ENCODE data around the gene MORN3.

The MORN3 gene

DNA sequence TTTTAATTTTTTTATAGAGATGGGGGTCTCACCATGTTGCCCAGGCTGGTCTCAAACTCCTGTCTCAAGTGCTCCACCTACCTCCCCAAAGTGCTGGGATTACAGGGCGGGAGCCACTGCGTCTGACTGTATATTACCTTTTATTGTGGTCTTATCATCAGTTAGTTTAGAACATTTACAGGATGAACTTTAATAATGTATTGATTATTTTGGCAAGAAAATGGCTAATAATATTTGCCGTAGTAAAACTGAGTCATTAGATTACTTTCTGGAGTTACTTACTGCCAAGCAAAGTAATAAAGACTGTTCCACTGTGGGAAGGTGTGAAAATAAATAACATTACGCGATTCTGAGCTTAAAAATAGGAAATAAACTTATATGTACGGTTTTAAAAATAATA lies 66.7 kb downstream of the MORN3 start:
- TF ChIP-seq TCF12 (IDR thresholded peaks at IDR 0.05; ENCODE audit: low read depth) = no peak
- TF ChIP-seq, protein P1, sequence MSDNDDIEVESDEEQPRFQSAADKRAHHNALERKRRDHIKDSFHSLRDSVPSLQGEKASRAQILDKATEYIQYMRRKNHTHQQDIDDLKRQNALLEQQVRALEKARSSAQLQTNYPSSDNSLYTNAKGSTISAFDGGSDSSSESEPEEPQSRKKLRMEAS (IDR thresholded peaks at IDR 0.05) = no peak
- TF ChIP-seq ZBTB7A (IDR thresholded peaks at IDR 0.05; ENCODE audit: low read depth) = no peak
- no peak for TF ChIP-seq CEBPB (IDR thresholded peaks at IDR 0.05)
- TF ChIP-seq, protein P2, sequence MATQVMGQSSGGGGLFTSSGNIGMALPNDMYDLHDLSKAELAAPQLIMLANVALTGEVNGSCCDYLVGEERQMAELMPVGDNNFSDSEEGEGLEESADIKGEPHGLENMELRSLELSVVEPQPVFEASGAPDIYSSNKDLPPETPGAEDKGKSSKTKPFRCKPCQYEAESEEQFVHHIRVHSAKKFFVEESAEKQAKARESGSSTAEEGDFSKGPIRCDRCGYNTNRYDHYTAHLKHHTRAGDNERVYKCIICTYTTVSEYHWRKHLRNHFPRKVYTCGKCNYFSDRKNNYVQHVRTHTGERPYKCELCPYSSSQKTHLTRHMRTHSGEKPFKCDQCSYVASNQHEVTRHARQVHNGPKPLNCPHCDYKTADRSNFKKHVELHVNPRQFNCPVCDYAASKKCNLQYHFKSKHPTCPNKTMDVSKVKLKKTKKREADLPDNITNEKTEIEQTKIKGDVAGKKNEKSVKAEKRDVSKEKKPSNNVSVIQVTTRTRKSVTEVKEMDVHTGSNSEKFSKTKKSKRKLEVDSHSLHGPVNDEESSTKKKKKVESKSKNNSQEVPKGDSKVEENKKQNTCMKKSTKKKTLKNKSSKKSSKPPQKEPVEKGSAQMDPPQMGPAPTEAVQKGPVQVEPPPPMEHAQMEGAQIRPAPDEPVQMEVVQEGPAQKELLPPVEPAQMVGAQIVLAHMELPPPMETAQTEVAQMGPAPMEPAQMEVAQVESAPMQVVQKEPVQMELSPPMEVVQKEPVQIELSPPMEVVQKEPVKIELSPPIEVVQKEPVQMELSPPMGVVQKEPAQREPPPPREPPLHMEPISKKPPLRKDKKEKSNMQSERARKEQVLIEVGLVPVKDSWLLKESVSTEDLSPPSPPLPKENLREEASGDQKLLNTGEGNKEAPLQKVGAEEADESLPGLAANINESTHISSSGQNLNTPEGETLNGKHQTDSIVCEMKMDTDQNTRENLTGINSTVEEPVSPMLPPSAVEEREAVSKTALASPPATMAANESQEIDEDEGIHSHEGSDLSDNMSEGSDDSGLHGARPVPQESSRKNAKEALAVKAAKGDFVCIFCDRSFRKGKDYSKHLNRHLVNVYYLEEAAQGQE (IDR thresholded peaks at IDR 0.05; ENCODE audit: low read depth) = no peak
- no peak for TF ChIP-seq FOXM1 (IDR thresholded peaks at IDR 0.05; ENCODE audit: borderline replicate concordance, low read depth)
- TF ChIP-seq TAF1 (IDR thresholded peaks at IDR 0.05; ENCODE audit: low read depth) = no peak
- TF ChIP-seq CREB1 (IDR thresholded peaks at IDR 0.05; ENCODE audit: low read depth) = no peak

DNA sequence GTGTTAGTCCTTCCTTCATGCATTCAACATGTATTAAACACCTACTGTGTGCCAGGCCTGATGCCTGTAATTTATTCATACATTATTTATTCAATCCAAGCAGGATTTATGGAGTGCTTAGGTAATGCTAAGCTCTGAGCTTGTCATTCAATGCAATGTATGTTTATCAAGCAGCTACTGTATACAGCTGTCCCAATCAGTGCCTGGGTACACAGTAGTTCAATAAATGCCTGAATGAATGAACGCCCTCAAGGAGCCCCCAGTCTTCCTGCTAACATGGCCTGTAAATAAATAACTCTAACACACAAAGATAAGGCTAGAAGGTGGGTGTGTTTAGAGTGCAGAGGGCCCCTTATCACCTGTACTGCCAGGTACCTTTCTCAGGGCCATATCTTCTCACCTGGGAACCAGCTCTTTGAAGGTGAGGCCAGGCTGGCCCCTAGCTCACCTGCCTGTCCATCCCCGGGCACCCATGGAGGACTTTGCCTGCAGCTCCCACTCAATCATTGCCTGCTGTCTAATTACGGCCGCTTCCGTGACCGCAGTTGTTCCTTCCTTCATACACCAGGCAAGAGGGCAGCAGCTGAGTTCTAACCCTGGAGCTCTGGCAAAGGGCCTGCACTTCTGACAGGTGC lies 68.6 kb downstream of the MORN3 start:
- TF ChIP-seq, protein P1 (IDR thresholded peaks at IDR 0.05) = no peak
- TF ChIP-seq YY1 (IDR thresholded peaks at IDR 0.05; ENCODE audit: low read depth) (no peak), CREB1 (IDR thresholded peaks at IDR 0.05; ENCODE audit: low read depth) (no peak), ZBTB7A (IDR thresholded peaks at IDR 0.05; ENCODE audit: low read depth) (no peak), EP300 (IDR thresholded peaks at IDR 0.05; ENCODE audit: borderline replicate concordance) (no peak), EGR1 (IDR thresholded peaks at IDR 0.05) (no peak), TCF12 (IDR thresholded peaks at IDR 0.05; ENCODE audit: low read depth) (no peak), TAF1 (IDR thresholded peaks at IDR 0.05; ENCODE audit: low read depth) (no peak), NFIC (IDR thresholded peaks at IDR 0.05) (no peak), TEAD4 (IDR thresholded peaks at IDR 0.05) (no peak), FOXM1 (IDR thresholded peaks at IDR 0.05; ENCODE audit: borderline replicate concordance, low read depth) (no peak), CEBPB (IDR thresholded peaks at IDR 0.05) (no peak), RAD21 (IDR thresholded peaks at IDR 0.05; ENCODE audit: low read depth) (no peak)
- TF ChIP-seq, protein P3, sequence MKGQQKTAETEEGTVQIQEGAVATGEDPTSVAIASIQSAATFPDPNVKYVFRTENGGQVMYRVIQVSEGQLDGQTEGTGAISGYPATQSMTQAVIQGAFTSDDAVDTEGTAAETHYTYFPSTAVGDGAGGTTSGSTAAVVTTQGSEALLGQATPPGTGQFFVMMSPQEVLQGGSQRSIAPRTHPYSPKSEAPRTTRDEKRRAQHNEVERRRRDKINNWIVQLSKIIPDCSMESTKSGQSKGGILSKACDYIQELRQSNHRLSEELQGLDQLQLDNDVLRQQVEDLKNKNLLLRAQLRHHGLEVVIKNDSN (IDR thresholded peaks at IDR 0.05) = no peak
- TF ChIP-seq, protein P2 (IDR thresholded peaks at IDR 0.05; ENCODE audit: low read depth) = no peak
